GM04503 (cell line): ENCODE results near the gene OR52E6.
A peak's percentile ranks its signal among the peaks of the same experiment; 100 is the strongest.

ENCODE experiments used
- DNase-seq: peaks from one replicate; pipeline ENCODE4 v3.0.0-alpha.2; 2012; ENCODE audit warnings: low read depth

OR52E6 gene

DNA sequence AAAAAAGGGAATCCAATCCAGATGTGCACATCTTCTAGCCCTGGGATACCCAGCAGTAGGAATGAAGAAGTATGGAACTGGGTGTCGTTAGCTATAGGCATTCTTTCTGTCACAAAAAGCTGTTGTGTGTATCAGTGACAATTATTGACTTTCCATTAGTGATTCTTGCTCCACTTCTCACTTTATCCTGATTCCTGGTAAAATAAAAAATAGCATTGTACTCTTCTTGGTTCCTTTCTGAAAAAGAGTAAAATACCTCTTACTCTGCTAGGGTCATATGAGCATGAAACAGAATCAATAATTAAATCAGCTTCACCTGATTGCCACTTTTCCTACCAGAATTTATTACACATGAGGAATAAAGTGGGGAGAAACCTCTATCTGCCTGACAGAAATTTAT, at the start of gene OR52E6:
OR52E6 (minus strand) TSS at position 101 of the 400 bp plus-strand sequence; CDS start at position 101, 0 bp downstream.
- no peak for DNase-seq

GRCh38 chr11:5891216-5891800, 49.6 kb upstream of the OR52E6 start:
- no peak for DNase-seq

GRCh38 chr11:5887661-5888060, 46.0 kb upstream of the OR52E6 start:
- no peak for DNase-seq

DNA sequence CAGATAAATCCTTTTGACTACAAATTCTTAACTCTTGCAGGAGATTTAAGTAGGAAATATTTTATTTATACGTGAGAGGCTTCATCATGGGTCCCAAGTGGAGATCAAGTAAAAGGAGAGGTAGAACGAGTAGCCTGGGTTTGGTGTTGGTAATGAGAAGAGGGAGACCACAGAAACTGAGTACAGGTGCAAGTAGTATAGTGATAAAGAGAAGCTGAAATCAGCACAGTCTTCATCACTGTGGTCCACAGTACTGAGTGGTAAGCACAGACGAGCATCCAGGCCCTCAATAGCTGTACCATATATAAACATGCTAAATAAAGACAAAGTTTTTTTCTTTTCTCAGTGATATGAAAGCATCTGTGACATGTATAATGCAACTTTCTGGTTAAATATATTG, 45.5 kb upstream of the OR52E6 start:
- no peak for DNase-seq

DNA sequence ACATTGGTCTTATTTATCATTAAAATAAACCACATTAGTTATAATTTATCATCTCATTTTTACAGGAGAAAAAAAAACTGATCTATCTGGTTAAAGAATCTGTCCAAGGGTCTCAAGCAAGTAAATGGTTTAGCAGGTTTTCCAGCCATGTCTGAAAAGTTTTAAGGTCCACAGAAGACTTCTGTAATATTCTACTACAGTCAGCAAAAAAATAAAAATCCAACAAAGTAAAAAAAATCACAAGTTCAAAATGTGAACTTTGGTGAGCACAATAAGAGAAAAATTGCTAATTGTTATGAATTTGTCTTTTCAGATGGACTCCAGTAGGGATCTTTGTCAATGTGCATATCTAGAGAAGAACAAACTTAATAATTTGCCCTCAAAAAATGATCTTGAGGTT, 40.1 kb upstream of the OR52E6 start:
- no peak for DNase-seq

GRCh38 chr11:5880329-5880728, 38.6 kb upstream of the OR52E6 start, which contains the start of gene OR52E4:
Gene OR52E4, plus strand, starts transcription at chr11:5880629. Its CDS starts 3,664 bp downstream, at chr11:5884293.
- no peak for DNase-seq

- no peak for DNase-seq
These were observed 36.9 kb upstream of the OR52E6 start for GRCh38 chr11:5878564-5878963.

GRCh38 chr11:5865826-5866225, 24.1 kb upstream of the OR52E6 start:
- DNase-seq: no peak

GRCh38 chr11:5857590-5857989, 15.9 kb upstream of the OR52E6 start, which contains the start of gene OR52E8:
Gene OR52E8, minus strand, starts transcription at chr11:5857690. Its CDS starts 0 bp downstream, at chr11:5857690.
- DNase-seq: no peak

DNA sequence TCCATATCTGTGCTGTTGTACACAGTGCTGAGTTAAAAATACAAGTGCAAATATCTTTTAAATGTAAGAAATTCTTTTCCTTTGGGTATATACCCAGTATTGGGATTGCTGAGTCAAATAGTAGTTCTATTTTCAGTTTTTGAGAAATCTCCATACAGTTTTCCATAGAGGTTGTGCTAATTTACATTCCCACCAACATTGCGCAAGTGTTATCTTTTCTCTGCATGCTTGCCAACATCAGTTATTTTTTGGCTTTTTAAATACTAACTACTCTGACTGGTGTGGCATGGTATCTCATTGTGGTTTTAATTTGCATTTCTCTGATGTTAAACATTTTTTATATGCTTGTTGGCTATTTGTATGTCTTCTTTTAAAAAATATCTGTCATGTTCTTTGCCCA, 9.3 kb upstream of the OR52E6 start:
- no peak for DNase-seq

GRCh38 chr11:5847711-5848110, 6.0 kb upstream of the OR52E6 start:
- DNase-seq: no peak

DNA sequence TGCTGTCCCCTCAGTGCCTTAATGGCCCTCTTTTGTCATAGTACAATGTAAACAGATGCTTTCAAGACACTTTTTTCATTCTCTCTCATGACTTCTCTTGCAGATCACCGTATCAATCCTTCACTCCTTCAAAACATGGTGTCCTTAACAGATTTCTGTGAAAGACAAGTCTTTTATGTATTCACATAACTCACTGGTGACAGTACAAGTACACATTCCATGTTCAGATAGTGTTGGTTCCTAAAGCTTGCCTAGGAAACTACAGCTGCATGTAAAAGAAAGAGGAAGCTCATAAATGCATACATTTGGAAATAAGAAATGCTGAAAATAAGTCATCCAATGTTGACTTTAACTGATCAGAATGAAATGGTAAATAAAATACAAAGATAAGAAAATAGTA, 5.0 kb upstream of the OR52E6 start:
- no peak for DNase-seq

GRCh38 chr11:5837695-5838094, 4.0 kb downstream of the OR52E6 start:
- DNase-seq: no peak

DNA sequence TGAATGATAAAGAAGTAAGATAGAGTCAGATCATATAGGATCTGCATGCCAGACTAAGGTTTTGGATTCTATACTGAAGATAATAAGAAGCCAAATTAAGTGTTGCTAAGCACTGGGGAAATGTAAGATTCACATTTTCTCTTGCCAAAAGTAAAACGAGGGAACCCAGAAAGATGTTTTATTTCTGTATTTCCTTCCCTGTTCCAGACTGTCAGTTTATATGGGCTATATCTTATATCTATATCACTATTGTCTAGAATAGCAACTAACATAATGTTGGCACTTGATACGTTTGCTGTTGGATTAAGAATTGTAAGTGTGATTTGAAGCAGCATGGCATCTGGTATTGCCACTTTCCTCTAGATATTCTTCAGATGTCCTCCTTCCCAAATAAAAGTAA, 8.3 kb downstream of the OR52E6 start:
- no peak for DNase-seq

GRCh38 chr11:5831196-5831829, 10.4 kb downstream of the OR52E6 start:
- DNase-seq: no peak

- no peak for DNase-seq
These were observed 23.3 kb downstream of the OR52E6 start for GRCh38 chr11:5818245-5818886.

DNA sequence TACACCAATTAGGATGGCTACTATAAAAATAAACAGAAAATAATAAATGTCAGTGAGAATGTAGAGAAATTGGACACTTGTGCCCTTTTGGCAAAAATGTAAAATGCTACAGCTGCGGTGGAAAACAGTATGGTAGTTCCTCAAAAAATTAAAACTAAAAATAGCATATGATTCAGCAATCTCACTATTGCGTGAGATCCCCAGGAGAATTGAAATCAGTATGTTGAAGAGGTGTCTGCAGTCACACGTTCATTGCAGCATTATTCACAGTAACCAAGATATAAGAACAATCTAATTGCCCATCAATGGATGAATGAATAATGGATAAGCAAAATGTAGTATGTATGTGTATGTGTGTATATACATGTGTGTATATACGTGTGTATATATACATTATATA, 26.2 kb downstream of the OR52E6 start:
- no peak for DNase-seq

DNA sequence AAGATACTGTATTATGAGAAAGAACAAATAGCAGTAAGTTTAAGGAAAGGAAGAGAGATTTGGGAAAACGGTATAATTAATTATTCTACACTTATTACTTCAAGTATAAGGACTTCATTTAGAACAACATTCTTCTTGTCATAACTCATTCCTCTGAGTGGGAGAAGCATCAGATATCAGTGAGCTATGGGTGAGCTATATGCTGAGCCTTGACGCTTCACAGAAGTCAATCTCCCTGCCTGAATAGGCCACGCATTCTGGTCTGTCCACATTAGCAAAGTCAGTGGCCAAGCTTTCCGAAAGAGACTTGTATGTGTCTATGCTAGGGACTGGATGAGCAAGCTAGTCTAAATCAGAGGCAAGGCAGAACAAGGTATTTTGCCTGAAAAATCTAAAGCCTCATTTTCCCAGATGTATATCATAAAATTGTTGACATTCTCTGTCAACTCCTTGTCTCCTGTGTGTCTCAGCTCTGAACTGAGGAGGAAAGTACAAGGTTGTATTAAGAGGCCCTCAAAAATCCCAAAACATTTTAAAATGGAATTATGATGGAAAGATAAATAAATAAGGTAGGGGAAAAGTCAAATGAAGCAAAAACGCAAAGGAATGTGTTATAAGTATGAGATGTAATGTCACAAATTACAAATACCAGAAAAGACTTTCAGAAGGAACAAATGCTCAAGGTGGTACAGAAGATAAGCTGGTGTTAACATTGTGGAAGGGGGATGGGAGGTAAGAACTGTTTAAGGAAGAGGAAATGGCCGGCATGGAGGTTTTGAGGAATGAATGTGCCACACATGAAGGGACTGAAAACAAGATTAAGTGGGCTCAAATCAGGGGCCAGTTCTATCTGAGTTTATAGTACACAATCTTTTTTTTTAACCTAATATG, 31.5 kb downstream of the OR52E6 start:
- DNase-seq: no peak

DNA sequence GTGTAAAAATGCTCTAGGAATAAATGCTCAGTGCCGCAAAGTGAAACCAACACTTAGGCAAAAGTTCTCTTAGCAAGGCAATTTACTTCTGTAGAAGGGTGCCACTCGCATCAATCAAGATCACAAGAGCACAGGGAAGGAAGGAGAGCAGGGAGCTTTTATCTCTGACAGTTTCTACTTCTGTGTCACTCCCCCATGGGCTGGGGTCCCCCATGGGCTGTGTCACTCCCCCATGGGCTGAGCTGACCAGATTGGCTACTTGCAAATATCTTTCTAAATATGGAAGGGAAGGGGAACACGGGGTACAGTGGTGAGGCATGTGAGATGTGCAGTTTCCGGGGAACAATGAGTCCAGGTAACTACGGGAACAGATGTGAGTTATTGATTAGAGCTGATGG, 32.6 kb downstream of the OR52E6 start:
- DNase-seq: no peak

- DNase-seq: peak; percentile 21
These were observed 33.1 kb downstream of the OR52E6 start, which contains the start of gene OR52N2 for GRCh38 chr11:5808500-5809121. Gene OR52N2, plus strand, starts transcription at chr11:5808924. Its CDS starts 11,412 bp downstream, at chr11:5820336.

DNA sequence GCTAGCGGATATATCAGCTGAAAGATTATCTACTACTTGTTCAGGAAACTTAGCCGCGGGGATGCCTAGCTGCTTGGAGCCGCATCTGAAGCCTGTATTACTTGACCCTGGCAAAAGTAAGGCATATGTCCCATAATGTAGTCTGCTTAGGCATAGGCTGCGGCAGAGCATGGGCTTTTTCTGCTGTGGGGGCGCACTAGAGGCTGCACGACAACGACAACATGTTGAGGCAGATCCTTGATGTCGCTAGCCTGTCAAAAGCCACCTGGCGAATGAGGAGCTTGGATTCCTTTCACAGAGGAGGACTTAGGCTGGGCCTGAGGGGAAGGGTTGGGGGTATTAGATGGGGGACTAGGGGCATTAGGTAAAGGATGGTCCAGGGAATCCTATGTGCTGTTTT, 34.1 kb downstream of the OR52E6 start:
- DNase-seq: no peak

- DNase-seq: no peak
These were observed 37.7 kb downstream of the OR52E6 start for GRCh38 chr11:5803982-5804381.
